GM19023 (cell line): ENCODE results near the gene TMCO5A.
"Not testable (repeated sequence)": the region's sequence is repeated elsewhere in the genome, so short reads cannot be mapped to it uniquely, and the experiment has no call there.

Experiments
- ATAC-seq: cut with Tn5 transposase; IDR thresholded peaks from one replicate; pipeline ENCODE4 v1.9.1; 2021; ENCODE audit warnings: mild to moderate bottlenecking, moderate library complexity; ENCODE audit not compliant: unreplicated experiment

Gene TMCO5A

DNA sequence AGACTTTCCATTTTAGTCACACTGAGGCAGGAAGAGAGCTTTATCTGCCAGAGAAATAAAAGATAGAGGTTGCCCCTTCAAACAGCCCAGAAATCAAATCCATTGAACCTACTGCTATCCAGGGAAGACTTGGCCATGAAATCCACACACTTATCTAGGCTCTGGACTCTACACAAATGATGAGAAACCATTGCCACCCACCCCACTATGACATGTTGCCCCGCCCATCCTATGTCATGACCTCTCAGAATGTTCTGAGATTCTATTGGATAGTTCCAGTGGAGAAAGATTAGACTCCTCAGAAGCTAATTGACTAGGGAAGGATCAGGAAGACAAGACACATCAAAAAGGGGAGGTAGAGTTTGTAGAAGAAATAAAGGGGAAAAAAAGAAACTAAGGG is at the start of gene TMCO5A:
TMCO5A (plus strand) TSS at position 301 of the 400 bp plus-strand sequence. CDS start 1,684 bp downstream, outside the sequence.
- ATAC-seq, result no peak

DNA sequence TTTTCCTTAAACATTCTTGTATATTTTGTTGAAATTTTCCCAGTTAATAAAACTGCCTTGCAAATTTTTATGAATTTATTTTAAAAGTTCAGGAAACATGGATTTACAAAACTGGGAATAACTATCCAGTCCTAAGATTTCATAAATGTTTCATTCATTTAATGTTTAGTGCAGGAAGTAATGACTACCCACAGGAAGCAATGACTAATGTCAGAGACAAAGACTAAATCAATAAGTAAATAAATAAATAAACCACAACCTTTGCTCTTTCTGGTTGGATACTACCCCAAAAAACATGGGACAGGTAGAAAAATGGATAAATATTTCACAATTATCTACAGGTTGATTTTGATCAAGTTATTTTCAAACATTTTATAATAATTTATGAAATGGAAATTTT is 48.8 kb upstream of the TMCO5A start:
- no peak for ATAC-seq

DNA sequence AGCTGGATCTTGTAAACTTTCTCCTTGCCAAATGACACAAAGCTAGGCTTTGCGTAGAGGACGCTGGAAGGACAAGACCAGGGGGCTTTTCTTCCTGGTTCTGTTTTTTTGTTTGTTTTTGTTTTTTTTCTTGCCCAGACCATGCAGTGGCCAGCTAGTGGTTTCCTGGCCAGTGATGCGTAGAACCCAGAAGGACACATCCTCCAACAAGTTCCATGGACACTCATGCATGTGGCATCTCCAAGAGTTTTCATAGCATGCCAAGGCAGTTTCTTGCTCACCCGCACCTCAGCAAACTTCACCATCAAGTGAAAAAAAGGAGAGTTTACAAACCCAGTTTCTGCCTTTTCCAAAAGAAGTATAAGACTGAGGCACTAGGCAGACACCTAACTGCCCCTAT is 46.1 kb upstream of the TMCO5A start:
- ATAC-seq, result no peak

DNA sequence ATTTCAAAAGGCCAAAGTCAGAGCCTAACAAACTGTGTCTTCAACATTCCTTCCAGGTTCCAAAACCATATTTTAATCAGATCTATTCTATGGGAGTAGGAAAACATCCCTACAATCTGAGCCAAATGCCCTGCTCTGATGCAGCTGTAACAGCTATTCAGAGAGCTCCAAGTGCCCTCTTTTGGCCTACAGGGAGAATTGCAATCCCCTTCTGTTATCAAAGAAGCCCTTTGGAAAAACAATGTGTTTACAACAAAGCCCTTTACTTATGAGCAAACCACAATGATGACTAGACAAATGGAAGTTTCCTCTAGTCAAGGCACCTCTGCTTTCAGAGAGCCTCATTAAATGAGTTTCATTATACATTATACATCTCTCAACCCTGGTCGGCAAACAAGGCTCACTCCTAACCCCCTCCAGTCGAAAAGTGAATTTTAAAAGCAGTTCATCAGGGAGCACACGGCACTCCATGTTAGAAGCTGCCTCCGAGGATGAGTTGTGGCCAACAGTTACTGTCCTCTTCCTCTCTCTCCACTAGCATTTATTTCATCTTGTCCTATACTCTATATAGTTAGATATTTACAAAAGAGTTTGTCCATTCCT is 42.6 kb upstream of the TMCO5A start:
- ATAC-seq, result no peak

DNA sequence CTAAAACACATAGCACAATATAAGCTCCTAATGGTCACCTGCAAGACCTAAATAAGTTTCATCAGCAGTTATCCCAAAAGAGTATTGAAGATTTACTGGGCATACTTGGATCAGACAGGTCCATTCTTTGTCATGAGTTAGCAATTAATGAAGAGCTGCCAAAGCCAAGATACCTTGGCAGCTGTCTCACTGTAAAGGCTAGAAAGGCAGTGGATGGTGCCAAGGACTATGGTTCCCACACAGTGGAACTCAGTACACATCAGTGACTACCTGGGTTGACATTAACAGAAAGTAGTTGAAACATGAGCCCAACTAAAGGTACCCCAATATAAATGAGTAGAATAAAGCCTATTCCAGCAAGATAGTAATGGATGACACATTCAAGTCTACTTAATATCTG is 41.1 kb upstream of the TMCO5A start:
- ATAC-seq, result no peak

DNA sequence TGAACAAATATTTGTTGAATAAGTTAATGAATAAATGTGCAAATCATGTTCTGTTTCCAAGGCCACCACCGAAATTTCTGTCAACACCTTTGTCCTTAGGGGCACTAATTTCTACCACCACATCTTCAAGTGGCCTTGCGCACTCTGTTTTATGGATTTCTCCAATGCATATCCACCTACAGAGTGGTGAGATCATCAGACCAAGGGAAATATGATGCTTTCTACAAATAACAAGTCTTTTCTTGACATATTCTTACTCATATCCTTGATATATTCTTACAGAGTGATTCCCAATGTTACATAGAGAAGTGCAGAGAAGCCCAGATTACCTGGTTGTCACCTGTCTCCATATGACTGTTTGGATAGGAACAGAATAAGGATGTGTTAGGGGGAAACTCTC is 36.1 kb upstream of the TMCO5A start:
- no peak for ATAC-seq

DNA sequence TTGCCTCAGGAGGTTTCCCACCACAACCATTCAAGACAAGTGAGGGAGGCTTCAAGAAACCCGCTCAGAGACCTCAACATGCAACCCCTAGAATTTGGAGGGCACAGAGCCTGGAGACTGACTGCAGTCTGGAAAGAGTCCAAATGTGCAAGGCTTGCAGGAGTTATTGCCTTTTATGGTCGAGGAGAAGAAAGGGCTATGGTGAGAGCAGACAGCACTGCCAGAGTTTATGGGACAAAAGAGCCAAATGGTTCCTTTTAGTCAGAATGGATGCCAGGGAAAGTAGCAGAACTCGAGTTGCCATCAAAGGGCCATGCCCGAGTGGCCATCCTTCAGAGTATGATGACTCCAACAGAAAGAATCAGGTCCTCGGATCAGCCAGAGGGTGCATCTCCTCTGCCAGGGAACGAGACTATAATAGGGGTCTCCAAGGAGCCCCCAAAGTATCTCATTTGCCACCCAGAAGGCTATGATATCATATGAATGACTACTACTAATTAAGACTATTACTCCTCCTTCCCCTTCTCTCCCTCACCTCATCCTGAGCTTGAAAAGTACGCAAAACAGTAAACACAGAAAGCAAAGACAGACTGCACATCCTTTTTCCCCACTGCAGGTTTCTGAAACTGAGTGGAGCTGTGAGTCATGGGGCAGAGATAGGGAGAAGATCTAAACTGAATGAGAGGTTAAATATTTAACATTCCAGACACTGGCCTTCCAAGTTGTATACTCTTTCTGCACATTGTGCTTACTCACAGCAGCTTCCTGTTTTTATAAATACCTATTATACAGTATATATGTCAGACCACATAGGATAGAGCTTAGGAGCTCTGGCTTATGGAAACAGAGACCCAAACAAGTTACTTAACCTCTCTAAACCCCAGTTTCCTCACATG is 33.9 kb upstream of the TMCO5A start:
- no peak for ATAC-seq

DNA sequence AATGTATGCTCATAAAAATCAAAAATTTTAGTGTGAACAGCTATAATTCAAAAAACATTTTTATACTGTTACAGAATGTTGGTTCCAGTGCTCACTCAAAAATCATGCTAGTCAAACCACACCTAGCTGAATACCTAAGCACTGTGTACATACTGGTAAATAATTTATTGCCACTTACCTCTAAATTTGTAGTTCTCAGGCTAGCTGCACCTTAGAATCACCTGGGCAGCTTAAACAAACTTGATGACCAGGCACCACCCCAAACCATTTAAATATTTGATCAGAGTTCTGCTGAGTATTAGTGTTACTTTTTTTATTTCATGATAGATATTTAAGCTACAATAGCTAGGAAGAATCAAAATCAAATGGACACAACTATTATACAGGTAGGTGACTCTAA is 32.3 kb upstream of the TMCO5A start:
- ATAC-seq, result no peak

DNA sequence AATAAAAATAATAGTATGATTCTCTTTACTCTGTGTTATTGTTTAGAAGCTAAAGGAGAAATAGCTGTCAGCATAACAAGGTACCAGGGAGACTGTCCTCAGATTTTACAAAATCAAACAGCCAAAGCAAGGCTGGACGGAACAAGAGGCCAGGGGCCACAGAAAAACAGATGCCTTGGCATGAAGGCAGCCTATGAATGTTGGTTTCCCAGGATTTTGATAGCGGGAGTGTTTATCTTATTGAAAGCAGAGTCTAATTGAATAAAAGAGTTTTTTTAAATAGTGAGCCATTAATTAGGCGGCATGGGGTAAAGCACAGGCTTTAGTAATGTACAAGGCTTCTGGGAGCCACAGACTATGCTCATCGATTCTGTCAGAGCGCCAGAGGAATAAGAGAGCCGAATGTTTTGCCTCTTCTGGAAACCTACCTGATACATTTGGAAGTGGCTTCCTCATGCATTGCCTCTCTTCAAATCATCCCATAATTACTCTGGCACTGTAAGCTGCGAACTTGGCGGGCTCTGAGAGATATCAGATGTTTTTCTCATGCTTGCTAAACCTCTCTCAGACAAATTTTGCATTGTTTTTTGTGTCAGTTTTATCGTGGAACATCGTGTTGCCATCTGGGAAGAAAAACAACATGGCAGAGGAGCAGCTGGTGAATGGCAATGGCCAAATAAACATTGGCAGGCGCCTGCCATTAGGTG is 30.4 kb upstream of the TMCO5A start:
- no peak for ATAC-seq

DNA sequence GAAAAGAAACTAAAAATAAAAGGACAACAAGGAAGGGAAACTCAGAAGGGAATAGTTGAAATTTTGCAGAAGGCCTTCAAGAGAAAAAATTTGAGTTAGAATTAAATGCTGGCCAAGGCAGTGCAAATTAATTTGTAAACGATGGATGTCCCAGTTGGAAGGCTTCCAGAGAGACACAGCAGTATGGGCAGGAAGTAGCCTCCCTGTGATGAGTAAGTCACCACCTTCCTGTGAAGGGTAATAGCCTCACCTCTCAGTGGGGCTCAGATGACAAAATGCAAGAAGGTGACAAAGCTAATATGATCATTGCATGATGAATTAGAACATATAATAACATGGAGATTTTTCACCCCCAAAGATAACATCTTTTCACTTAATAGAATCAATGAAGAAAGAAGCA is 27.3 kb upstream of the TMCO5A start:
- no peak for ATAC-seq

DNA sequence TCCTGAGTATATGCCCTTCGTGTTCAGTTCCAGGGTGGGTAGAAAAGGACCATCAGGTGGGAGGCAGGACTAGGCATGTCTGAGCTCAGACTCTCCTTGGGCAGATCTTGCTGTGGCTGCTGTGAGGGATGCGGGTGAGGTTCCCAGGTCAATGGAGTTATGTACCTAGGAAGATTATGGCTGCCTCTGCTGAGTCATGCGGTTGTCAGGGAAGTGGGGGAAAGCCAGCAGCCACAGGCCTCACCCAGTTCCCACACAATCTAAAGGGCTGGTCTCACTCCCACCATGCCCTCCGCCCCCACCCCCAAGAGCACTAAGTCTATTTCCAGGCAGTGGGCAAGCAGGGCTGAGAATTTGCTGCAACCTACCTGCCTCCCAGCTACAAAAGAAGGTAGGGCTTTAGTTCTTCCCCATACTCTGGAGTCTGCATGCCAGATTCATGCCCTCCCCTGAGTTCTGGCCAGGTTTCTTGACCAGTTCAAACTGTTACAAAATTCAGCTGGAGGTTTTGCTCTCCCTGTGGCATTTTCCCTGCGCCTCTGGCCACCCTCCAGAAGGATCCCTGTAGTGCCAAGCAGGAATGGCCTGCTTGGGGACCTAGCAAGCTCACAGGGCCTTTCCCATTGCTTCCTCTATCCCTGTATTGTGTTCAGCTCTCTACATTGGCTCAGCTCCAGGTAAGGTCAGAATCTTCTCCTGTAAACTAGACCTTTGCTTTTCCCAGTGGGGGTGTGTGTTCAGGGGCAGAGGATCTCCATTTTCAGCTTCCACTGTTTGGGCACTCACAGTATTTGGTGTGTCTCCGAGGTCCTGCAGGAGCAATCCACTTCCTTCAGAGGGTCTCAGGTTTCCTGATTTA is 12.7 kb upstream of the TMCO5A start:
- no peak for ATAC-seq

DNA sequence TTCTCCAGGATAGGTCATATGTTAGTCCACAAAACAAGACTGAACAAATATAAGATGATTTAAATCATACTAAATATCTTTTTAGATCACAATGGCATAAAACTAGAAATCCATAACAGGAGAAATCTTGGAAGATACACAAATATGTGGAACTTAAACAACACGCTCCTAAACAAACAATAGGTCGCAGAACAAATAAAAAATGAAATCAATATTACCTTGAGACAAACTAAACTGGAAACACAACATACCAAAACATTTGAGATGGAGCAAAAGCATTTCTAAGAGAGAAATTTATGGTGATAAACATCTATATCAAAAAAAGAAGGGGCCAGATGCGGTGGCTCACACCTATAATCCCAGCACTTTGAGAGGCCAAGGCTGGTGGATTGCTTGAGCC is 8.3 kb upstream of the TMCO5A start:
- ATAC-seq, result no peak

DNA sequence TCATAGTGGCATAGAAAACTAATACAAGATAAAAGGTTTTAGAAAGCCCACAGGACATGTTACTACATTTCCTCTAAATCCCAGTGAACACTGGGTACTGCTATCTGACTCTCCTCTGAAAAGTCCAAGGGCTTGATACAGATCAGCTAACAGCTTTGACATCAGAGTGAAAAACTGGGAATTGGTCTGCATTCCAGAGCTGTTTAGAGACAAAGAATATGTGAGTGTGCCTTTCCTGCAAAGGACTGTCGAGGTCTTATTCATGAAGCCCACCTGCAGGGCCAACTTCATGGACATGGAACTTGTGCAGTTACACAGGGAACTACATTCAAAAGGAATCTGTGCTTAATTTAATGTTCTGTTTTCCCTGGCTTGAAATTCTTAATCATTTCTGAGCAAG is 5.2 kb upstream of the TMCO5A start:
- no peak for ATAC-seq

DNA sequence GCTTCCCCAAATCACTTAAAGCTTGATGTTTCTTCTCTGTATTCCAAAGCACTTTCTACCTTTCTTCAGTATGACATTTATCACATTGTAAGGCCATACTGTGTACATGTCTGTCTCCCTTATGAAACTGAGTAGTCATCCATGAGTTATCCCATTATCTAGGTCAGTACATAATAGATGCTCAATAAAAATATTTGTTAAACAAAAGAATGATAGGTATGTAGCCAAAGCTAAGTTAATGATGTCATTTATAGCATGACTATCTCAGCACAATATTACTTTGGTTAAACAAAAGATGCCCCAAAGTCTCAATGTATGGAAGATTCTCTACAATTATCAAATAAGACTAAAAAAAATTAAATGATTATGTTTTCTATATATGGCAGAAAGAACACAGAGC is 3.1 kb upstream of the TMCO5A start:
- ATAC-seq, result no peak

DNA sequence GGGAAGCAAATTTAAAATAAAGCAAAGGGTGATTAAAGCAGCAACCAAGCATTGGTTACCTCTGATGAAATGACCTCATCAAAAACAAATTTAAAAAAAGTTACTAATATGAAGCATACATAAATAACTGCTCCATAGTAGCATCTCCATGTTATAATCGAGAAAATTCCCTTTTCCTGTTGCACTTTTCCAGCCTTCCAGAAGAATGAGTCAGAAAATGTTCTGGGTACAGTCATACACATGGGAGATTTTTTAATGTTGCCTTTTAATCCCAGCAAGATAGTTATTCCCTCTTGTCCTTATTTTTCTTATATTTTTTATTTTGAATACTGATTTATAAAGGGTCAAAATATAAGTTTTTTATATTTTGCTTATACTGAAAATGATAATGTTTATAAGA is 2.6 kb upstream of the TMCO5A start:
- ATAC-seq, result no peak

DNA sequence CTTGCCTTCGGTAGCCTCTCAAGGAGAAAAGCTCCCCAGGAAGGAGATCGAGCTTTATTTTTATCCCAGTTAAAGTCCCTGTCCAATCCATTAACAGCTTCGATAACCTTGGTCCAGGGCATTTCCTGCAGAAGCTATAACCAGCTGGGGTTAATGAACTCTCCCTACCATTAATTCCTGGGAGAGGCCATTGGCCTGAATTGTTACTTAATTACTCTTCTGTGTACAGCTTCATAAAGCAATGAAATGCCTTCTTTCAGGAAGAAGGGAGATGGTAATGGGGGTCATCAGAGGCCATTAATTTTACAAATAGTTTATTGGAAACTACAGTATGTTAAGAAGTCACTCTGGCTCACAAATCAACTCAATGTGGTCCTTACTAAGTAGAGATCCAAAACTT is 1.9 kb upstream of the TMCO5A start:
- ATAC-seq, result no peak

DNA sequence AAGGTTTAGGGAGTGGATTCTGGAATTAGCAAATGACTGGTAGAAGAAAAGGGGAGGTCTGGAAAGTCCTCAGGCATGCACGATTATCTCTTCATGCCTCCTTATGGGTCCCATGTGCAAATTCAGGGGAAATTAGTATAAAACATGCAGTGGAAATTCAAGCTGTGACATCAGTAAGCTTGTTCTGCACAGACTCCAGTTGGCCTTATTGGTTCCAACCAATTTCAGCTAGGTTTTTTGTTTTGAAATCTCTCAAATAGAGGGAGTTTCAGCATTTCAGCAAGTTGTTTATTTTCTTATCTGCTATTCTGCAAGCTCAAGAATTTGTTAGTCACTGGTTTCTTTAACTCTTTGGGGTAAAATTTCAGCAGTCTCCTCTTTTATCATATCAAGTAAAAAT is 774 bp upstream of the TMCO5A start:
- no peak for ATAC-seq

DNA sequence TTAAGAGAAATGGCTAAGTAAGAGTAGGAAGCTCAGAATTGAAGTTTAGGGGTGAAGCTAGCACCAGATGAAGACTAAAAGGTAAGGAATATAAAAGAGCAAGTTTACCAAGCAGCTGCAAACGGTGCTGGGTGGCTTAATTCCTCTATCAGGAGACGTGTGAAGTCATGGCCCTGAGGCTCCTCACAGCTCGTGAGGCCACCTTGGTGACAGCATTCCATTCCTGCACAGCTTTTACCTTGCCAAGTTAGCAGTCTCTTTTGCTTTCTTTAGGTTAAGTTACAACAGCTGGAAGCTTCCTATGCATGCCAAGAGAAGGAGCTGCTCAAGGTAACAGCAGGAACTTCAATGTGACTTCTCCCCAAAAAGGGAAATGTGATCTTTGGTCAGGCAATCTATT is 6.4 kb downstream of the TMCO5A start:
- ATAC-seq, result no peak

DNA sequence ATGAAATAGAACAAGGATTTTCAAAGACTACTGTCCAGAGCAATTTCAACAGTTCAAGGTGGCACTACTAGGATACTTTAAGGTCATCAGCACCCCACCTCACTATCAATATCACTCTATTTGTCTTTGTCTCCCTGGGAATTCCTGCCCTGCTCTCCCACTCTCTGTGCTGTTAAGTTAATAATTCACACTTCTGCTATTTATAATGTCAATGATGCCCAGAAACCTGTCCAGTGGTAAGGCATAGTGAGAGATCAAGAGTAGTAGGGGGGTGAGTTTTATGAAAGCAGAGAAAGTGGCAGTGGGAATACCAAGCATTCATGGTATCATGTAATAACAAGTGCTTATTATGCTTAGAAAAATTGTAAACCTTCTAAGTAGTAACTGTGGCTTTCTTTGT is 7.3 kb downstream of the TMCO5A start:
- ATAC-seq, result no peak

DNA sequence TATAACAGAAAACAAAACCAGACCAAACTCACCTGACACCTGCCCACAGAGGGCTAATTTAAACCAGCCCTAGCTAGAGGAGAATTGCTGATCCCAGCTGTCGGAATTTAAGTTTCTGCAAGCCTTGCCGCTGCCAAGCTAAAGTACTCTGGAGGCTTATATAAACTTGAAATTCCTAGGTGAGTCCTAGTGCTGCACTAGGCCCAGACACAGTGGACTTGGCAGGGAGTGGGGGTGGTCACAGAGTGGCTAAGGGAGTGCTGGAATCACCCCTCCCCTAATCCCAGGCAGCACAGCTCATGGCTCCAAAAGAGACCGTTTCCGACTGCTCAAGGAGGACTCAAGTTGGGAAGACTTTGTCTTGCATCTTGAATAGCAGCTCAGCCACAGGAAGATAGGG is 17.6 kb downstream of the TMCO5A start:
- no peak for ATAC-seq

DNA sequence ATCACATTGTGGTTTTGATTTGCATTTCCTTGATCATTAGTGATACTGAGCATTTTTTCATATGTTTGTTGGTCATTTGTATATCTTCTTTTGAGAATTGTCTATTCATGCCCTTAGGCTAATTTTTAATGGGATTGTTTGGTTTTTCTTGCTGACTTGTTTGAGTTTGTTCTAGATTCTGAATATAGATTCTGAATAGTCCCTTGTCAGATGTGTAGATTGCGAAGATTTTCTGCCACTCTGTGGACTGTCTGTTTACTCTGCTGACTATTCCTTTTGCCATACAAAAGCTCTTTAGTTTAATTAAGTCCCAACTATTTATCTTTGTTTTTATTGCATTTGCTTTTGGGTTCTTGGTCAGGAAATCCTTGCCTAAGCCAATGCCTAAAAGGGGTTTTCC is 26.3 kb downstream of the TMCO5A start:
- ATAC-seq, result not testable (repeated sequence)
